ENCODE results near the gene RLN3. TPM values are rescaled to one million over a fixed set of nuclear protein-coding genes. Genes with fewer than 3 reads are reported as not detected.

The RLN3 gene
- total and polyA plus RNA-seq, 9 of the 15 experiments (the other 6 are each of a cell fraction or from before 2014, with no cell fraction given), result 0.31 to 1.2 (median 0.71) TPM; not detected in 6

DNA sequence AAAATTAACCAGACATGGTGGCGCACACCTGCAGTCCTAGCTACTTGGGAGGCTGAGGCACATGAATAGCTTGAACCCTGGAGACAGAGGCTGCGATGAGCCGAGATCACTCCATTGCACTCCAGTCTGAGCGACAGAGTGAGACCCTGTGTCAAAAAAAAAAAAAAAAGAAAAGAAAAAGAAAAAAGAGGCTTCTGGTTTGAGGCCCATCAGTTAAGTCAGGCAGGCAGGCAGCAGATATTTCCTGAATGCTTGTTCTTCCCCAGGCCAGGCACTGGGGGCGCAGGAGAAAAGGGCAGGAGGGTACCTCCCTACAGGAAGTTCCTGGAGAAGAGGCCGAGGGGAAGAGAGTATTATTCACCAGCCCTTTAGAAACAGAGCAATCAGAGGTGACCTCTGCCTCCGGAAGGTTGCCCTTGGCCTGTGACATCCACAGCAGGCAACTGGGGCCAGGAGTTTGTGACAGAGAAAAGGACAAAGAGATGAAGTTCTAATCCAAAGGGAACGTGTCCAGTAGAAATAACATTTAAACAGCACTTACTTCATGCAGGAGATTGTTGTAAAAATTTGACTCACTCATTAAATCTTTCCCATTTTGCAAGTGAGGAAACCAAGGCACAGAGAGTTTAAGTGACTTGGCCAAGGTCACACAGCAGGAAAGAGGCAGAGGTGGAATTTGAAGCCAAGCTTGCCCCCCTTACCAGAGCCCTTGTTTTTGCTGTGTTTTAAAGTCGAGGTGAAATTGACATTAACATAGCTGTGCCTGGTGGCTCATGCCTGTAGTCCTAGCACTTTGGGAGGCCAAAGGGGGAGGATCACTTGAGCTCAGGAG is 4.3 kb upstream of the RLN3 start:
- BruUV-seq (replicated peaks), result no TSS peak
- Histone ChIP-seq H3K4me3 (no peak overlapping the region), H3K4me2 (ENCODE audit: insufficient read depth, low read length) (peak overlapping the region; percentile 40; the same call in 1 of the 2 replicates), H3K27me3 (ENCODE audit: control insufficient read depth in 2 of 2, insufficient read depth in 2 of 2, low read length in 2 of 2) (no peaks in the 10 kb centered on the region), H3K27ac (ENCODE audit: extremely low read depth, low read depth, low read length) (peak overlapping the region; percentile 35), H3K9ac (ENCODE audit: insufficient read depth in 1 of 2, low read depth in 2 of 2, low read length in 2 of 2) (0 out of 4 replicates have a peak overlapping the region, but pooled peaks of 1 of the 2 experiments have one; percentile 24), H3K36me3 (ENCODE audit: control insufficient read depth, insufficient read depth, low read length) (no peaks in the 10 kb centered on the region), H3K4me1 (replicated peaks in 1 of 2; ENCODE audit: control insufficient read depth in 2 of 2, insufficient read depth in 2 of 2, low read length in 2 of 2) (peaks cover 22 to 30% of the 10 kb centered on the region in 2 experiments), H3K79me2 (ENCODE audit: control insufficient read depth, insufficient read depth, low read length) (no peaks in the 10 kb centered on the region), H2AFZ (ENCODE audit: low read depth, low read length) (peak overlapping the region; percentile 83), H3K9me1 (ENCODE audit: control insufficient read depth, insufficient read depth, low read length) (no peaks in the 10 kb centered on the region), H3K9me3 (replicated peaks; ENCODE audit: control insufficient read depth, insufficient read depth, low read depth, low read length) (no peaks in the 10 kb centered on the region; the same call in 1 of the 2 replicates), H4K20me1 (replicated peaks; ENCODE audit: control insufficient read depth, insufficient read depth, low read length) (no peaks in the 10 kb centered on the region)
- intact Hi-C loops (cut with micrococcal nuclease) (no loop called here), in situ Hi-C loops (cut with MboI) (no loop called here)
- POLR2A ChIA-PET, result interaction anchor here (1.8 kb wide), 1 partner anchor 17 kb away, joined by 7 read pairs; the partner anchor contains the start of gene RFX1
- DNase-seq (ENCODE audit: extremely low read depth in 1 of 4, low spot score in 3 of 4) (peak; percentile 67 to 87 (median 74)), FAIRE-seq (peak; percentile 88), ATAC-seq (peak; percentile 90)
- CTCF ChIA-PET (ENCODE audit: low intra/inter-chr PET ratio), result no interaction called here
- WGBS (ENCODE audit: insufficient coverage, low coverage, missing lambda C conversion rate), result 51% methylated on average over 9 of the region's 9 CpGs
- TF ChIP-seq, protein P1, sequence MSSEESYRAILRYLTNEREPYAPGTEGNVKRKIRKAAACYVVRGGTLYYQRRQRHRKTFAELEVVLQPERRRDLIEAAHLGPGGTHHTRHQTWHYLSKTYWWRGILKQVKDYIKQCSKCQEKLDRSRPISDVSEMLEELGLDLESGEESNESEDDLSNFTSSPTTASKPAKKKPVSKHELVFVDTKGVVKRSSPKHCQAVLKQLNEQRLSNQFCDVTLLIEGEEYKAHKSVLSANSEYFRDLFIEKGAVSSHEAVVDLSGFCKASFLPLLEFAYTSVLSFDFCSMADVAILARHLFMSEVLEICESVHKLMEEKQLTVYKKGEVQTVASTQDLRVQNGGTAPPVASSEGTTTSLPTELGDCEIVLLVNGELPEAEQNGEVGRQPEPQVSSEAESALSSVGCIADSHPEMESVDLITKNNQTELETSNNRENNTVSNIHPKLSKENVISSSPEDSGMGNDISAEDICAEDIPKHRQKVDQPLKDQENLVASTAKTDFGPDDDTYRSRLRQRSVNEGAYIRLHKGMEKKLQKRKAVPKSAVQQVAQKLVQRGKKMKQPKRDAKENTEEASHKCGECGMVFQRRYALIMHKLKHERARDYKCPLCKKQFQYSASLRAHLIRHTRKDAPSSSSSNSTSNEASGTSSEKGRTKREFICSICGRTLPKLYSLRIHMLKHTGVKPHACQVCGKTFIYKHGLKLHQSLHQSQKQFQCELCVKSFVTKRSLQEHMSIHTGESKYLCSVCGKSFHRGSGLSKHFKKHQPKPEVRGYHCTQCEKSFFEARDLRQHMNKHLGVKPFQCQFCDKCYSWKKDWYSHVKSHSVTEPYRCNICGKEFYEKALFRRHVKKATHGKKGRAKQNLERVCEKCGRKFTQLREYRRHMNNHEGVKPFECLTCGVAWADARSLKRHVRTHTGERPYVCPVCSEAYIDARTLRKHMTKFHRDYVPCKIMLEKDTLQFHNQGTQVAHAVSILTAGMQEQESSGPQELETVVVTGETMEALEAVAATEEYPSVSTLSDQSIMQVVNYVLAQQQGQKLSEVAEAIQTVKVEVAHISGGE (CRISPR knock-in tag; IDR thresholded peaks at IDR 0.05), result no peak
- no peak for TF ChIP-seq SREBF1 (IDR thresholded peaks at IDR 0.05; ENCODE audit: borderline replicate concordance, low read depth, low read length)
- no peak for TF ChIP-seq MECOM (CRISPR knock-in tag; IDR thresholded peaks at IDR 0.05)
- no peak for TF ChIP-seq ZKSCAN8 (CRISPR knock-in tag; IDR thresholded peaks at IDR 0.05)
- peak; percentile 7; the same call in 1 of the 2 replicates for TF ChIP-seq KLF16 (IDR thresholded peaks at IDR 0.05)
- peak; percentile 74 to 77; a peak in 3 of 4 replicates for TF ChIP-seq KDM1A (IDR thresholded peaks at IDR 0.05)
- TF ChIP-seq ZC3H11A (IDR thresholded peaks at IDR 0.05; ENCODE audit: low read depth, low read length), result no peak
- no peak for TF ChIP-seq HMG20A (CRISPR knock-in tag; conservative IDR thresholded peaks at IDR 0.05)
- peak in 1 of 2 experiments; percentile 48; a peak in 2 of 4 replicates for TF ChIP-seq RAD21 (CRISPR knock-in tag; conservative IDR thresholded peaks at IDR 0.05 in 1 of 2, IDR thresholded peaks at IDR 0.05 in 1 of 2)
- TF ChIP-seq, protein P2, sequence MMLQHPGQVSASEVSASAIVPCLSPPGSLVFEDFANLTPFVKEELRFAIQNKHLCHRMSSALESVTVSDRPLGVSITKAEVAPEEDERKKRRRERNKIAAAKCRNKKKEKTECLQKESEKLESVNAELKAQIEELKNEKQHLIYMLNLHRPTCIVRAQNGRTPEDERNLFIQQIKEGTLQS (IDR thresholded peaks at IDR 0.05), result no peak
- TF ChIP-seq, protein P2 (CRISPR knock-in tag; conservative IDR thresholded peaks at IDR 0.05), result no peak
- peak; percentile 50; the same call in 1 of the 2 replicates for TF ChIP-seq MYC (IDR thresholded peaks at IDR 0.05; ENCODE audit: low read depth, low read length)
- no peak for TF ChIP-seq MYC (CRISPR knock-in tag; IDR thresholded peaks at IDR 0.05; ENCODE audit: borderline replicate concordance, low read depth)
- TF ChIP-seq, protein P3, sequence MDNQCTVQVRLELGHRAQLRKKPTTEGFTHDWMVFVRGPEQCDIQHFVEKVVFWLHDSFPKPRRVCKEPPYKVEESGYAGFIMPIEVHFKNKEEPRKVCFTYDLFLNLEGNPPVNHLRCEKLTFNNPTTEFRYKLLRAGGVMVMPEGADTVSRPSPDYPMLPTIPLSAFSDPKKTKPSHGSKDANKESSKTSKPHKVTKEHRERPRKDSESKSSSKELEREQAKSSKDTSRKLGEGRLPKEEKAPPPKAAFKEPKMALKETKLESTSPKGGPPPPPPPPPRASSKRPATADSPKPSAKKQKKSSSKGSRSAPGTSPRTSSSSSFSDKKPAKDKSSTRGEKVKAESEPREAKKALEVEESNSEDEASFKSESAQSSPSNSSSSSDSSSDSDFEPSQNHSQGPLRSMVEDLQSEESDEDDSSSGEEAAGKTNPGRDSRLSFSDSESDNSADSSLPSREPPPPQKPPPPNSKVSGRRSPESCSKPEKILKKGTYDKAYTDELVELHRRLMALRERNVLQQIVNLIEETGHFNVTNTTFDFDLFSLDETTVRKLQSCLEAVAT (IDR thresholded peaks at IDR 0.05), result 0 out of 4 replicates have a peak, but pooled peaks of 1 of the 2 experiments have one; percentile 37
- TF ChIP-seq L3MBTL2 (IDR thresholded peaks at IDR 0.05), result 0 out of 2 replicates have a peak, but pooled peaks have one; percentile 9

Measured in K562 (cell line).